DOHH2 (cell line): ENCODE results near the gene PDCD7.

Experiments
- H3F3A ChIP-seq: fragments of 200-600 bp; sonication (generic), shearing (Covaris generic); 2 replicates; pipeline ENCODE4 v1.6.0; 2016; ENCODE audit warnings: antibody characterized with exemption, mild to moderate bottlenecking; ENCODE audit not compliant: control insufficient read depth, insufficient read depth
- H3K27ac ChIP-seq: fragments of 200-600 bp; sonication (generic); 2 replicates; pipeline ENCODE4 v1.5.1; 2014; ENCODE audit warnings: low read depth, mild to moderate bottlenecking, low read length, moderate library complexity
- H3K27me3 ChIP-seq: fragments of 200-600 bp; sonication (generic); 2 replicates; pipeline ENCODE4 v1.6.1; 2014; ENCODE audit warnings: mild to moderate bottlenecking, low read length, mixed read lengths; ENCODE audit not compliant: control insufficient read depth
- H3K36me3 ChIP-seq: fragments of 200-600 bp; sonication (generic); 2 replicates; pipeline ENCODE4 v1.6.1; 2014; ENCODE audit warnings: mild to moderate bottlenecking, low read length, moderate library complexity, mixed read lengths; ENCODE audit not compliant: control insufficient read depth
- H3K4me1 ChIP-seq: fragments of 200-600 bp; sonication (generic); 2 replicates; pipeline ENCODE4 v1.6.1; 2014; ENCODE audit warnings: mild to moderate bottlenecking, low read length, mixed read lengths; ENCODE audit not compliant: control insufficient read depth
- H3K4me2 ChIP-seq: fragments of 200-600 bp; sonication (generic); 2 replicates; pipeline ENCODE4 v1.6.0; 2014; ENCODE audit warnings: mild to moderate bottlenecking, low read length, moderate library complexity
- H3K4me3 ChIP-seq: fragments of 200-600 bp; sonication (generic); 2 replicates; pipeline ENCODE4 v1.5.1; 2014; ENCODE audit warnings: mild to moderate bottlenecking, low read length, mixed read lengths
- H3K79me2 ChIP-seq: fragments of 200-600 bp; sonication (generic); 2 replicates; pipeline ENCODE4 v1.6.1; 2014; ENCODE audit warnings: mild to moderate bottlenecking, low read length, mixed read lengths; ENCODE audit not compliant: control insufficient read depth
- H3K9me2 ChIP-seq: fragments of 200-600 bp; sonication (generic); replicated peaks from 2 replicates; pipeline ENCODE4 v1.6.1; 2014; ENCODE audit warnings: mild to moderate bottlenecking, low read length, mixed read lengths; ENCODE audit not compliant: control insufficient read depth
- H3K9me3 ChIP-seq: fragments of 200-600 bp; sonication (generic); 2 replicates; pipeline ENCODE4 v1.6.1; 2014; ENCODE audit warnings: antibody characterized with exemption, low read length, mixed read lengths; ENCODE audit not compliant: control insufficient read depth, insufficient read depth
- H4K20me1 ChIP-seq: fragments of 200-600 bp; sonication (generic); 2 replicates; pipeline ENCODE4 v1.6.0; 2014; ENCODE audit warnings: low read depth, mild to moderate bottlenecking, antibody characterized with exemption, low read length, moderate library complexity; ENCODE audit not compliant: control insufficient read depth, insufficient read depth
- CTCF ChIP-seq: fragments of 200-600 bp; sonication (generic); IDR thresholded peaks from one replicate; pipeline ENCODE4 v1.5.1; 2014; ENCODE audit warnings: antibody characterized with exemption, mild to moderate bottlenecking, low read depth, low read length; ENCODE audit not compliant: poor library complexity, severe bottlenecking
- EZH2phosphoT487 ChIP-seq: fragments of 200-600 bp; sonication (generic); IDR thresholded peaks from 2 replicates; pipeline ENCODE4 v1.6.1; 2017; ENCODE audit warnings: borderline replicate concordance, mild to moderate bottlenecking, antibody characterized with exemption, low read length, moderate library complexity, mixed read lengths

The PDCD7 gene

GRCh38 chr15:65165875-65166274, 32.3 kb upstream of the PDCD7 start:
- Histone ChIP-seq H3K79me2 (peaks cover 16% of the 10 kb centered on the region), H3K4me3 (no peak overlapping the region), H3K4me2 (no peak overlapping the region), H3K9me3 (no peaks in the 10 kb centered on the region), H3K27me3 (no peaks in the 10 kb centered on the region), H3F3A (peaks cover 13% of the 10 kb centered on the region), H3K36me3 (peaks cover 61% of the 10 kb centered on the region), H4K20me1 (0 out of 2 replicates have a peak, but pooled peaks cover 3% of the 10 kb centered on the region), H3K9me2 (no peaks in the 10 kb centered on the region), H3K27ac (no peak overlapping the region), H3K4me1 (no peaks in the 10 kb centered on the region)
- TF ChIP-seq CTCF (no peak), EZH2phosphoT487 (no peak)

GRCh38 chr15:65164139-65164538, 30.5 kb upstream of the PDCD7 start:
- H3K36me3 ChIP-seq: peaks cover 64% of the 10 kb centered on the region

GRCh38 chr15:65163041-65163440, 29.4 kb upstream of the PDCD7 start:
- H3K79me2 ChIP-seq: peaks cover 14% of the 10 kb centered on the region
- no peak overlapping the region for H3K4me2 ChIP-seq
- H3K27me3 ChIP-seq: no peaks in the 10 kb centered on the region
- peaks cover 19% of the 10 kb centered on the region for H3F3A ChIP-seq
- no peaks in the 10 kb centered on the region for H3K4me1 ChIP-seq
- no peaks in the 10 kb centered on the region for H3K9me3 ChIP-seq
- H3K4me3 ChIP-seq: no peak overlapping the region
- H4K20me1 ChIP-seq: 0 out of 2 replicates have a peak, but pooled peaks cover 3% of the 10 kb centered on the region
- peaks cover 75% of the 10 kb centered on the region for H3K36me3 ChIP-seq
- no peak overlapping the region for H3K27ac ChIP-seq
- no peaks in the 10 kb centered on the region for H3K9me2 ChIP-seq
- TF ChIP-seq CTCF: no peak
- TF ChIP-seq EZH2phosphoT487: no peak

More at GRCh38 chr15:65164139-65164538, 30.5 kb upstream of the PDCD7 start:
- peaks cover 13% of the 10 kb centered on the region for H3F3A ChIP-seq
- H3K27me3 ChIP-seq: no peaks in the 10 kb centered on the region
- H3K79me2 ChIP-seq: peaks cover 14% of the 10 kb centered on the region
- H3K27ac ChIP-seq: no peak overlapping the region
- H3K4me1 ChIP-seq: no peaks in the 10 kb centered on the region
- no peaks in the 10 kb centered on the region for H3K9me2 ChIP-seq
- TF ChIP-seq EZH2phosphoT487: no peak
- TF ChIP-seq CTCF: no peak
- H3K4me3 ChIP-seq: no peak overlapping the region
- H3K9me3 ChIP-seq: no peaks in the 10 kb centered on the region
- no peak overlapping the region for H3K4me2 ChIP-seq
- 0 out of 2 replicates have a peak, but pooled peaks cover 3% of the 10 kb centered on the region for H4K20me1 ChIP-seq
